H9 (cell line): ENCODE measurements around the gene TENM4. TPM values are rescaled to one million over a fixed set of nuclear protein-coding genes. Genes with fewer than 3 reads are reported as not detected.

Experiments
- DNase-seq: peaks from one replicate; pipeline ENCODE4 v3.0.0-alpha.2; 2017
- H2AFZ ChIP-seq: one replicate; pipeline ENCODE4 v1.6.1; 2013; ENCODE audit warnings: mild to moderate bottlenecking, low read length, control low read depth, moderate library complexity
- H2AK5ac ChIP-seq: 2 replicates; pipeline ENCODE4 v1.6.1; 2013; ENCODE audit warnings: low read length, control low read depth, mixed read lengths; ENCODE audit not compliant: insufficient read length
- H2BK120ac ChIP-seq: one replicate; pipeline ENCODE4 v1.6.1; 2013; ENCODE audit warnings: low read depth, mild to moderate bottlenecking, low read length, control low read depth, inconsistent platforms; ENCODE audit not compliant: poor library complexity, severe bottlenecking
- H2BK12ac ChIP-seq: 2 replicates; pipeline ENCODE4 v1.6.1; 2013; ENCODE audit warnings: low read length, control low read depth, mixed read lengths, low read depth; ENCODE audit not compliant: insufficient read length
- H2BK15ac ChIP-seq: 2 replicates; pipeline ENCODE4 v1.6.1; 2013; ENCODE audit warnings: low read depth, low read length, control low read depth
- H2BK20ac ChIP-seq: one replicate; pipeline ENCODE4 v1.6.1; 2013; ENCODE audit warnings: low read depth, mild to moderate bottlenecking, low read length, control low read depth, inconsistent platforms; ENCODE audit not compliant: poor library complexity, severe bottlenecking
- H2BK5ac ChIP-seq: 2 replicates; pipeline ENCODE4 v1.6.1; 2013; ENCODE audit warnings: low read length, control low read depth, mixed read lengths; ENCODE audit not compliant: insufficient read length
- H3K14ac ChIP-seq: 2 replicates; pipeline ENCODE4 v1.6.1; 2013; ENCODE audit warnings: low read length, control low read depth; ENCODE audit not compliant: insufficient read depth
- H3K18ac ChIP-seq: 2 replicates; pipeline ENCODE4 v1.6.1; 2013; ENCODE audit warnings: low read depth, mild to moderate bottlenecking, mixed read lengths, low read length, control low read depth; ENCODE audit not compliant: insufficient read length
- H3K23ac ChIP-seq: 2 replicates; pipeline ENCODE4 v1.6.1; 2013; ENCODE audit warnings: low read length, control low read depth, mixed read lengths, low read depth; ENCODE audit not compliant: insufficient read length
- H3K23me2 ChIP-seq: 2 replicates; pipeline ENCODE4 v1.6.1; 2013; ENCODE audit warnings: low read depth, mild to moderate bottlenecking, mixed read lengths, low read length, control low read depth; ENCODE audit not compliant: insufficient read length, poor library complexity, severe bottlenecking
- H3K27ac ChIP-seq: 2 replicates; pipeline ENCODE4 v1.5.1; 2013; ENCODE audit warnings: low read length, control low read depth, mixed read lengths, low read depth; ENCODE audit not compliant: insufficient read length
- H3K27me3 ChIP-seq: 2 replicates; pipeline ENCODE4 v1.6.1; 2013; ENCODE audit warnings: low read length, control low read depth, inconsistent platforms; ENCODE audit not compliant: insufficient read depth
- H3K4ac ChIP-seq: 2 replicates; pipeline ENCODE4 v1.6.1; 2013; ENCODE audit warnings: low read depth, mild to moderate bottlenecking, control low read depth, inconsistent platforms, low read length, moderate library complexity
- H3K4me1 ChIP-seq: 2 replicates; pipeline ENCODE4 v1.6.1; 2013; ENCODE audit warnings: low read length, control low read depth, inconsistent platforms; ENCODE audit not compliant: insufficient read depth
- H3K4me2 ChIP-seq: 2 replicates; pipeline ENCODE4 v1.6.1; 2013; ENCODE audit warnings: low read length, control low read depth, mixed read lengths; ENCODE audit not compliant: insufficient read length, insufficient read depth
- H3K56ac ChIP-seq: 2 replicates; pipeline ENCODE4 v1.6.1; 2013; ENCODE audit warnings: low read depth, mild to moderate bottlenecking, mixed read lengths, low read length, control low read depth; ENCODE audit not compliant: insufficient read length
- H3K79me1 ChIP-seq: 2 replicates; pipeline ENCODE4 v1.6.1; 2013; ENCODE audit warnings: low read depth, mild to moderate bottlenecking, moderate library complexity, low read length, control low read depth, inconsistent platforms; ENCODE audit not compliant: insufficient read depth, poor library complexity, severe bottlenecking
- H3K79me2 ChIP-seq: 2 replicates; pipeline ENCODE4 v1.6.1; 2013; ENCODE audit warnings: low read length, control low read depth, inconsistent platforms; ENCODE audit not compliant: insufficient read depth
- H3K9ac ChIP-seq: 2 replicates; pipeline ENCODE4 v1.6.1; 2013; ENCODE audit warnings: low read length, control low read depth, mixed read lengths; ENCODE audit not compliant: insufficient read length; ENCODE audit errors: extremely low read depth
- H3K9me3 ChIP-seq: one replicate; pipeline ENCODE4 v1.6.1; 2013; ENCODE audit warnings: low read depth, low read length, inconsistent platforms; ENCODE audit not compliant: control insufficient read depth
- H3T11ph ChIP-seq: one replicate; pipeline ENCODE4 v1.6.1; 2013; ENCODE audit warnings: mild to moderate bottlenecking, low read length, control low read depth, inconsistent platforms
- H4K20me1 ChIP-seq: one replicate; pipeline ENCODE4 v1.6.1; 2013; ENCODE audit not compliant: control insufficient read depth, insufficient read length, insufficient read depth
- H4K5ac ChIP-seq: 2 replicates; pipeline ENCODE4 v1.6.1; 2013; ENCODE audit warnings: low read depth, mild to moderate bottlenecking, mixed read lengths, low read length, control low read depth; ENCODE audit not compliant: insufficient read length
- H4K8ac ChIP-seq: replicated peaks from 2 replicates; pipeline ENCODE4 v1.6.1; 2013; ENCODE audit warnings: low read length, control low read depth, mixed read lengths, low read depth; ENCODE audit not compliant: insufficient read length
- H4K91ac ChIP-seq: 2 replicates; pipeline ENCODE4 v1.6.1; 2013; ENCODE audit warnings: low read depth, mild to moderate bottlenecking, moderate library complexity, mixed read lengths, low read length, control low read depth; ENCODE audit not compliant: insufficient read length
- H3K27ac Mint-ChIP-seq, 3 experiments: 2 replicates in 2 of 3; 3 replicates in 1 of 3; pipeline ENCODE4 v1.8.0; 2020 to 2021; ENCODE audit warnings: mixed read lengths in 3 of 3, mild to moderate bottlenecking in 1 of 3, moderate library complexity in 1 of 3
- H3K27me3 Mint-ChIP-seq: 2 replicates; pipeline ENCODE4 v1.8.0; 2021; ENCODE audit warnings: low read depth, mild to moderate bottlenecking, moderate library complexity, mixed read lengths
- H3K36me3 Mint-ChIP-seq, 3 experiments: 2 replicates in 2 of 3; 3 replicates in 1 of 3; pipeline ENCODE4 v1.8.0; 2020 to 2021; ENCODE audit warnings: low read depth in 3 of 3, mixed read lengths in 3 of 3; ENCODE audit not compliant: insufficient read depth in 1 of 3
- H3K4me1 Mint-ChIP-seq, 2 experiments: 2 replicates each; pipeline ENCODE4 v1.8.0; 2020; ENCODE audit warnings: mixed read lengths in 2 of 2
- H3K4me3 Mint-ChIP-seq, 2 experiments: 2 replicates in 1 of 2; 3 replicates in 1 of 2; pipeline ENCODE4 v1.8.0; 2020 to 2021; ENCODE audit warnings: mild to moderate bottlenecking in 2 of 2, mixed read lengths in 2 of 2, moderate library complexity in 1 of 2
- H3K9me3 Mint-ChIP-seq, 2 experiments: 2 replicates in 1 of 2; 3 replicates in 1 of 2; pipeline ENCODE4 v1.8.0; 2020; ENCODE audit warnings: mild to moderate bottlenecking in 2 of 2, mixed read lengths in 2 of 2, moderate library complexity in 1 of 2
- WGBS: extraction: QIAGEN DNeasy Blood & Tissue Kit; methylation state at CpG from one replicate; pipeline ENCODE4 v1.1.7; 2013; ENCODE audit warnings: missing lambda C conversion rate, low lambda C conversion rate, mixed read lengths; ENCODE audit not compliant: insufficient read length; ENCODE audit errors: extremely low coverage; 5-methylcytosine and 5-hydroxymethylcytosine counted together
- total RNA-seq: library from RNA; stranded (reverse); gene quantifications from 2 replicates; pipeline ENCODE4 v1.2.1, GENCODE V29; 2021
- TF ChIP-seq, protein P1 (sequence below): fragments of 200-600 bp; sonication (generic); conservative IDR thresholded peaks from 3 replicates; pipeline ENCODE4 v1.8.0; 2021; ENCODE audit warnings: antibody characterized with exemption, mild to moderate bottlenecking

TENM4 gene
- total RNA-seq, 1 experiment from 2014 or later = 4.6 TPM

DNA sequence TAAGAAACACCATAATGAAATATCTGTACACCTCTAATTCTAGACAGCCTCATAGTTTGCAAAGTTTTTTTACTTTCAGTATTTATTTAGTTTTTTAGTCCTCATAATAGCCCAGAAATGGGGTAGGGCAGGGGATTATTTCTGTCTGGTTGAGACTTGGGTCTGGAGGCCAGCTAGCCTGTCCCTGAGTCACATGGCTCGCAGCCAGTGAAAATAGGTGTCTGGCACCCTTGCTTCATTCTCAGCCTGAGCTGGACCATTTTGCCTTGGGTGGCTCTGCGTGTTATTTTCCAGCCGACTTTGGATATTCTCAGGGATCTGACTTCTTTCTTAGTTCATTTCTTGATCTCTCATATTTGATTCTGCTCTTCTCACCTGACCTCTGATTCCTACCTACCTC, 742.2 kb downstream of the TENM4 start:
- Histone ChIP-seq H3K56ac (no peak overlapping the region), H3K18ac (no peak overlapping the region), H3K23me2 (no peaks in the 10 kb centered on the region), H3K79me1 (no peaks in the 10 kb centered on the region), H4K8ac (no peak overlapping the region), H2BK20ac (no peak overlapping the region), H4K5ac (no peak overlapping the region), H3K23ac (no peak overlapping the region), H3K14ac (no peak overlapping the region), H3K27me3 (no peaks in the 10 kb centered on the region), H3T11ph (no peak overlapping the region), H2BK5ac (no peak overlapping the region), H4K20me1 (no peaks in the 10 kb centered on the region), H3K79me2 (no peaks in the 10 kb centered on the region), H2BK12ac (no peak overlapping the region), H3K4ac (no peak overlapping the region), H3K27ac (no peak overlapping the region), H3K4me2 (no peak overlapping the region), H2BK15ac (no peak overlapping the region), H2AK5ac (no peak overlapping the region), H3K9me3 (no peaks in the 10 kb centered on the region), H2BK120ac (no peak overlapping the region), H3K9ac (no peak overlapping the region), H2AFZ (no peak overlapping the region), H4K91ac (no peak overlapping the region), H3K4me1 (no peaks in the 10 kb centered on the region)
- Mint-ChIP-seq H3K4me3 (no peak overlapping the region), H3K9me3 (no peaks in the 10 kb centered on the region), H3K27me3 (no peaks in the 10 kb centered on the region; the same call in none of the 2 replicates), H3K27ac (no peak overlapping the region), H3K4me1 (no peaks in the 10 kb centered on the region), H3K36me3 (no peaks in the 10 kb centered on the region; a peak in 1 of 7 replicates)
- no peak for DNase-seq
- no CpG with 5 or more reads among the region's 3 CpGs for WGBS
- TF ChIP-seq, protein P1, sequence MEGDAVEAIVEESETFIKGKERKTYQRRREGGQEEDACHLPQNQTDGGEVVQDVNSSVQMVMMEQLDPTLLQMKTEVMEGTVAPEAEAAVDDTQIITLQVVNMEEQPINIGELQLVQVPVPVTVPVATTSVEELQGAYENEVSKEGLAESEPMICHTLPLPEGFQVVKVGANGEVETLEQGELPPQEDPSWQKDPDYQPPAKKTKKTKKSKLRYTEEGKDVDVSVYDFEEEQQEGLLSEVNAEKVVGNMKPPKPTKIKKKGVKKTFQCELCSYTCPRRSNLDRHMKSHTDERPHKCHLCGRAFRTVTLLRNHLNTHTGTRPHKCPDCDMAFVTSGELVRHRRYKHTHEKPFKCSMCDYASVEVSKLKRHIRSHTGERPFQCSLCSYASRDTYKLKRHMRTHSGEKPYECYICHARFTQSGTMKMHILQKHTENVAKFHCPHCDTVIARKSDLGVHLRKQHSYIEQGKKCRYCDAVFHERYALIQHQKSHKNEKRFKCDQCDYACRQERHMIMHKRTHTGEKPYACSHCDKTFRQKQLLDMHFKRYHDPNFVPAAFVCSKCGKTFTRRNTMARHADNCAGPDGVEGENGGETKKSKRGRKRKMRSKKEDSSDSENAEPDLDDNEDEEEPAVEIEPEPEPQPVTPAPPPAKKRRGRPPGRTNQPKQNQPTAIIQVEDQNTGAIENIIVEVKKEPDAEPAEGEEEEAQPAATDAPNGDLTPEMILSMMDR = no peak
